ENCODE data around the gene INAVA. TPM values are rescaled to one million over a fixed set of nuclear protein-coding genes. Genes with fewer than 3 reads are reported as not detected.

Gene INAVA
- total RNA-seq, 5 donors from 2014 or later (not counting 1 experiment from before 2014, with no cell fraction given), result 0.09 to 0.62 (median 0.25) TPM; not detected in 1

GRCh38 chr1:200888349-200888838 is 6.3 kb upstream of the INAVA start:
- POLR2A ChIA-PET, result interaction anchor here in 1 of 2 donors (0.6 to 1.2 kb wide), 4 partner anchors 14 to 1999 kb away, joined by 3 to 5 read pairs (median 4); no protein-coding TSS in a partner anchor

GRCh38 chr1:200889571-200889970 is 5.1 kb upstream of the INAVA start:
- no peak for ATAC-seq (replicated peaks in 1 of 4)

More at GRCh38 chr1:200888349-200888838, 6.3 kb upstream of the INAVA start:
- CTCF ChIA-PET, result interaction anchor here (0.5 to 1.4 kb wide), 4 partner anchors 11 to 239 kb away, joined by 3 to 5 read pairs (median 3); partner anchors contain the start of gene DDX59 (in 1 of the 2)
- H3K9me3 Mint-ChIP-seq, result no peaks in the 10 kb centered on the region
- DNase-seq (peak; percentile 23 to 82 (median 58)), ATAC-seq (replicated peaks in 1 of 4) (peak; percentile 80 to 94 (median 92))
- Histone ChIP-seq H3K36me3 (ENCODE audit: control insufficient read depth in 2 of 2, extremely low read depth in 1 of 2, insufficient read depth in 1 of 2, low read length in 1 of 2) (no peaks in the 10 kb centered on the region), H3K27ac (ENCODE audit: low read length) (peak overlapping the region; percentile 70), H3K27me3 (replicated peaks in 1 of 2; ENCODE audit: control insufficient read depth in 2 of 2, extremely low read depth in 1 of 2, insufficient read depth in 2 of 2, low read length in 1 of 2) (peaks cover 3 to 27% of the 10 kb centered on the region in 2 experiments), H3K4me3 (ENCODE audit: control insufficient read depth in 1 of 2, extremely low read depth in 1 of 2, low read length in 1 of 2) (peak overlapping the region; percentile 8 to 42), H3K4me1 (ENCODE audit: control insufficient read depth in 1 of 2, extremely low read depth in 1 of 2, insufficient read depth in 2 of 2, low read length in 2 of 2) (peaks cover 9 to 72% of the 10 kb centered on the region in 2 experiments), H3K9me3 (no peaks in the 10 kb centered on the region)
- peaks cover 16 to 19% of the 10 kb centered on the region in 2 donors for H3K27me3 Mint-ChIP-seq
- H3K4me1 Mint-ChIP-seq, result peaks cover 46 to 71% (median 57%) of the 10 kb centered on the region in 3 donors
- 0% methylated on average over 1 of the region's 7 CpGs for WGBS (ENCODE audit: insufficient coverage)
- H3K36me3 Mint-ChIP-seq, result no peaks in the 10 kb centered on the region
- H3K27ac Mint-ChIP-seq, result peak overlapping the region; percentile 75 to 81
- H3K4me3 Mint-ChIP-seq, result peak overlapping the region; percentile 57 to 73 (median 58)

DNA sequence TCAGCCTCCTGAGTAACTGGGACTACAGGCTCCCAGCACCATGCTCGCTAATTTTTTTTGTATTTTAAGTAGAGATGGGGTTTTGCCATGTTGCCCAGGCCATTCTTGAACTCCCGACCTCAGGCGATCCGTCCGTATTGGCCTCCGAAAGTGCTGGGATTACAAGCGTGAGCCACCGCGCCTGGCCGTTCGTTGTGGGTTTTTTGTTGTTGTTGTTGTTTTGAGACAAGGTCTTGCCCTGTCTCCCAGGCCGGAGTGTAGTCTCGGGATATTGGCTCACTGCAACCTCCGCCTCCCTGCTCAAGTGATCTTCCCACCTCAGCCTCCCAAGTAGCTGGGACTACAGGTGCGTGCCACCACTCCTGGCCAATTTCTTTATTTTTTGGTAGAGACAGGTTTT is 4.7 kb upstream of the INAVA start:
- H3K27me3 ChIP-seq (replicated peaks in 1 of 2; ENCODE audit: control insufficient read depth in 2 of 2, extremely low read depth in 1 of 2, insufficient read depth in 2 of 2, low read length in 1 of 2), result peaks cover 5 to 40% of the 10 kb centered on the region in 2 experiments
- H3K36me3 Mint-ChIP-seq, result no peaks in the 10 kb centered on the region
- H3K4me3 Mint-ChIP-seq, result peak overlapping the region in 2 of 3 donors; percentile 73
- POLR2A ChIA-PET, result interaction anchor here in 1 of 2 donors (0.6 kb wide), 1 partner anchor 18 kb away, joined by 3 read pairs; no protein-coding TSS in a partner anchor
- H3K27me3 Mint-ChIP-seq, result peaks cover 25 to 26% of the 10 kb centered on the region in 2 donors
- DNase-seq, result no peak
- CTCF ChIA-PET, result interaction anchor here in 1 of 2 donors (0.8 to 1.6 kb wide), 3 partner anchors 14 to 82 kb away, joined by 3 to 7 read pairs (median 5); no protein-coding TSS in a partner anchor
- H3K36me3 ChIP-seq (ENCODE audit: control insufficient read depth in 2 of 2, extremely low read depth in 1 of 2, insufficient read depth in 1 of 2, low read length in 1 of 2), result no peaks in the 10 kb centered on the region
- H3K4me3 ChIP-seq (ENCODE audit: control insufficient read depth in 1 of 2, extremely low read depth in 1 of 2, low read length in 1 of 2), result no peak overlapping the region
- H3K4me1 ChIP-seq (ENCODE audit: control insufficient read depth in 1 of 2, extremely low read depth in 1 of 2, insufficient read depth in 2 of 2, low read length in 2 of 2), result peaks cover 9 to 67% of the 10 kb centered on the region in 2 experiments
- H3K9me3 ChIP-seq, result no peaks in the 10 kb centered on the region
- peaks cover 46 to 61% (median 57%) of the 10 kb centered on the region in 3 donors for H3K4me1 Mint-ChIP-seq
- H3K27ac ChIP-seq (ENCODE audit: low read length), result no peak overlapping the region
- no peak for ATAC-seq (replicated peaks in 1 of 4)
- no peaks in the 10 kb centered on the region for H3K9me3 Mint-ChIP-seq
- H3K27ac Mint-ChIP-seq, result no peak overlapping the region
- 84% methylated on average over 5 of the region's 15 CpGs for WGBS (ENCODE audit: insufficient coverage)

More at GRCh38 chr1:200889571-200889970, 5.1 kb upstream of the INAVA start:
- WGBS (ENCODE audit: insufficient coverage), result 100% methylated on average over 1 of the region's 2 CpGs
- Histone ChIP-seq H3K4me1 (ENCODE audit: control insufficient read depth in 1 of 2, extremely low read depth in 1 of 2, insufficient read depth in 2 of 2, low read length in 2 of 2) (peaks cover 9 to 71% of the 10 kb centered on the region in 2 experiments), H3K27ac (ENCODE audit: low read length) (no peak overlapping the region), H3K9me3 (no peaks in the 10 kb centered on the region), H3K4me3 (ENCODE audit: control insufficient read depth in 1 of 2, extremely low read depth in 1 of 2, low read length in 1 of 2) (no peak overlapping the region), H3K27me3 (replicated peaks in 1 of 2; ENCODE audit: control insufficient read depth in 2 of 2, extremely low read depth in 1 of 2, insufficient read depth in 2 of 2, low read length in 1 of 2) (peaks cover 5 to 35% of the 10 kb centered on the region in 2 experiments), H3K36me3 (ENCODE audit: control insufficient read depth in 2 of 2, extremely low read depth in 1 of 2, insufficient read depth in 1 of 2, low read length in 1 of 2) (no peaks in the 10 kb centered on the region)
- H3K27me3 Mint-ChIP-seq, result peaks cover 25 to 26% of the 10 kb centered on the region in 2 donors
- DNase-seq, result no peak
- peaks cover 46 to 63% (median 57%) of the 10 kb centered on the region in 3 donors for H3K4me1 Mint-ChIP-seq
- CTCF ChIA-PET, result interaction anchor here in 1 of 2 donors (0.8 to 1.6 kb wide), 3 partner anchors 14 to 82 kb away, joined by 3 to 7 read pairs (median 5); no protein-coding TSS in a partner anchor
- H3K36me3 Mint-ChIP-seq, result no peaks in the 10 kb centered on the region
- H3K4me3 Mint-ChIP-seq, result peak overlapping the region; percentile 22 to 73 (median 26)
- peak overlapping the region; percentile 45 to 71 for H3K27ac Mint-ChIP-seq
- POLR2A ChIA-PET, result interaction anchor here (0.6 kb wide), 2 partner anchors 13 to 19 kb away, joined by 3 read pairs; no protein-coding TSS in a partner anchor
- no peaks in the 10 kb centered on the region for H3K9me3 Mint-ChIP-seq

DNA sequence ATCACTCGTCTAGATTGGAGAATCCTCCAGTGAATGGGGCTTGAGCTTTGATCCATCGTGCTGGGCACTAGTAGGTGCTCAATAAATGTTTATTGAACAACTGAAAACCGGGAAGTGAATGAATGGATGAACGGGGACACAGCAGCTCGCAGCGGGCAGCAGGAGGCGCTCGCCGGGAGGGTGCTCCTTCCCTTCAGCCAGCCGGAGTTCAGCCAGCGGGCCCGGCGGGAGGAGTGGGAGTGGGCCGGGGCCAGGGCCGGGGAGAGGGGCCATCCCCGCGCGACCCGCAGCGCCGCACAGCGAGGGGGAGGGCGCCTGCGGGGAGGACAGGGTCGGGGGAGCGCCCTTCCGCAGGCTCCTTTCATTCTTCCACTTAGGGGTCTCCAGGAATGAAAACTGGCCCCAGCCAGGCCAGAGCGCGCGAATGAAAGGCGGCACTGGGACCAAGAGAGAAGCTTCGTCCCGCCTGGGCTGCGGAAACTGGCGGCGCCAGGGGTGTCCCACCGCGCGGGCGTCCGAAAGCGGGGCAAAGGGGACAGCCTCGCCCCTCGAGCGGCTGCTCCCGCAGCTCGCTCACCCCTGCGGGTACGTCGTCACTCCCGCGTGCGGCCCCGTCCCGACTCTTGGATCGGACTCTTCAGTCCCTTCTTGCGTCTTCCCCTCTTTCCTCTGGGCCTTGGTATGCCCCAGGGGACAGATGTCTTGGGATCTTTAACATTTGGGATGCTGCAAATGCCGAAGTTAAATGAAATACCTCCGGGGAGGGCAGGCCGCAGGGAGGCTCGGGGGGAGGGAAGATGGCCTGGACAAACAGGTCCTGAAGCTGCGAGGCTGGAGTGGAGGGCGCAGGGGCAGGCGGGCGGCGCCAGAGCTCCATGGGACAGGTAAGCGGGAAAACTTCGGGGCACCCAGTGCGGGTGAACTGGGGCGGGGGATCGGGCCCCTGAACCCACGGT is 3.6 kb upstream of the INAVA start:
- DNase-seq (peak in 2 of 35 experiments; percentile 17 to 44), ATAC-seq (replicated peaks in 1 of 4) (peak in 2 of 4 experiments; percentile 13 to 34)
- ChIA-PET CTCF (interaction anchor here in 1 of 2 donors (1.3 kb wide), 1 partner anchor 14 kb away, joined by 3 read pairs; no protein-coding TSS in a partner anchor), POLR2A (interaction anchor here in 1 of 2 donors (0.5 to 0.6 kb wide), 3 partner anchors 15 to 700 kb away, joined by 3 to 6 read pairs (median 4); no protein-coding TSS in a partner anchor)
- H3K4me3 Mint-ChIP-seq, result peak overlapping the region; percentile 66 to 73 (median 73)
- peaks cover 25 to 26% of the 10 kb centered on the region in 2 donors for H3K27me3 Mint-ChIP-seq
- H3K4me1 ChIP-seq (ENCODE audit: control insufficient read depth in 1 of 2, extremely low read depth in 1 of 2, insufficient read depth in 2 of 2, low read length in 2 of 2), result peaks cover 9 to 62% of the 10 kb centered on the region in 2 experiments
- no peak overlapping the region for H3K27ac ChIP-seq (ENCODE audit: low read length)
- H3K4me1 Mint-ChIP-seq, result peaks cover 46 to 53% (median 51%) of the 10 kb centered on the region in 3 donors
- H3K27ac Mint-ChIP-seq, result peak overlapping the region in 1 of 2 donors; percentile 58
- no peaks in the 10 kb centered on the region for H3K36me3 ChIP-seq (ENCODE audit: control insufficient read depth in 2 of 2, extremely low read depth in 1 of 2, insufficient read depth in 1 of 2, low read length in 1 of 2)
- no peaks in the 10 kb centered on the region for H3K9me3 Mint-ChIP-seq
- peak overlapping the region; percentile 53 to 81 for H3K4me3 ChIP-seq (ENCODE audit: control insufficient read depth in 1 of 2, extremely low read depth in 1 of 2, low read length in 1 of 2)
- no peaks in the 10 kb centered on the region for H3K9me3 ChIP-seq
- H3K36me3 Mint-ChIP-seq, result no peaks in the 10 kb centered on the region
- WGBS (ENCODE audit: insufficient coverage), result 9% methylated on average over 56 of the region's 72 CpGs
- peaks cover 5 to 49% of the 10 kb centered on the region in 2 experiments for H3K27me3 ChIP-seq (replicated peaks in 1 of 2; ENCODE audit: control insufficient read depth in 2 of 2, extremely low read depth in 1 of 2, insufficient read depth in 2 of 2, low read length in 1 of 2)

- ATAC-seq (replicated peaks in 1 of 4) (no peak), DNase-seq (no peak)
- Mint-ChIP-seq H3K36me3 (no peaks in the 10 kb centered on the region), H3K27ac (peak overlapping the region in 1 of 2 donors; percentile 48), H3K4me1 (peaks cover 46 to 51% (median 47%) of the 10 kb centered on the region in 3 donors), H3K27me3 (peaks cover 25 to 26% of the 10 kb centered on the region in 2 donors), H3K9me3 (no peaks in the 10 kb centered on the region), H3K4me3 (peak overlapping the region; percentile 66 to 73 (median 73))
- CTCF ChIA-PET, result no interaction called here
- H3K36me3 ChIP-seq (ENCODE audit: control insufficient read depth in 2 of 2, extremely low read depth in 1 of 2, insufficient read depth in 1 of 2, low read length in 1 of 2), result no peaks in the 10 kb centered on the region
- POLR2A ChIA-PET, result interaction anchor here in 1 of 2 donors (0.5 to 0.6 kb wide), 2 partner anchors 47 to 701 kb away, joined by 4 to 6 read pairs; no protein-coding TSS in a partner anchor
- H3K4me3 ChIP-seq (ENCODE audit: control insufficient read depth in 1 of 2, extremely low read depth in 1 of 2, low read length in 1 of 2), result peak overlapping the region; percentile 53 to 81
- no peak overlapping the region for H3K27ac ChIP-seq (ENCODE audit: low read length)
- H3K9me3 ChIP-seq, result no peaks in the 10 kb centered on the region
- peaks cover 9 to 57% of the 10 kb centered on the region in 2 experiments for H3K4me1 ChIP-seq (ENCODE audit: control insufficient read depth in 1 of 2, extremely low read depth in 1 of 2, insufficient read depth in 2 of 2, low read length in 2 of 2)
- H3K27me3 ChIP-seq (replicated peaks in 1 of 2; ENCODE audit: control insufficient read depth in 2 of 2, extremely low read depth in 1 of 2, insufficient read depth in 2 of 2, low read length in 1 of 2), result peaks cover 5 to 52% of the 10 kb centered on the region in 2 experiments
- 40% methylated on average over 1 of the region's 8 CpGs for WGBS (ENCODE audit: insufficient coverage)
Observed at GRCh38 chr1:200891774-200892157, 2.9 kb upstream of the INAVA start.
